GM18858 (cell line): ENCODE measurements around the gene FAM81A.
"Not testable (repeated sequence)": the region's sequence is repeated elsewhere in the genome, so short reads cannot be mapped to it uniquely, and the experiment has no call there.

ENCODE experiments used
- ATAC-seq: cut with Tn5 transposase; IDR thresholded peaks from one replicate; pipeline ENCODE4 v1.9.1; 2021; ENCODE audit not compliant: unreplicated experiment

FAM81A gene

DNA sequence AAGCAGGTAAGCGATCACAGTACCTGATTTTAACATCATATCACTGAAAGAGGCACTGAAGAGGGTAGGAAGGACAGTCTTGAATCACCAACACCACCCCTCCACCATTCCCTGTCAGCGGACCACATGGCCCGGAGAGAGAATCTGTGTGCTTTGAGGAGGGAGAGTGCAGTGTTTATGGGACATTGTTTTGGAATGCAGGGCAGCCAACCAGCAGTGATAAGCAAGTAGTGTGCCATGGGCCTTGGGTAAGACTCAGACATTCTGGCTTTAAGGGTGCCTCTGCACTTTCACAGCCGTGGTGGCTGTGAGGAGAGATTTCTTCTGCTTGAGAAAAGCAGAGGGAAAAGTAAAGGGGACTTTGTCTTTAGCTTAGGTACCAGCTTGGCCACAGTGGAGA, 46.4 kb downstream of the FAM81A start:
- ATAC-seq, result no peak

DNA sequence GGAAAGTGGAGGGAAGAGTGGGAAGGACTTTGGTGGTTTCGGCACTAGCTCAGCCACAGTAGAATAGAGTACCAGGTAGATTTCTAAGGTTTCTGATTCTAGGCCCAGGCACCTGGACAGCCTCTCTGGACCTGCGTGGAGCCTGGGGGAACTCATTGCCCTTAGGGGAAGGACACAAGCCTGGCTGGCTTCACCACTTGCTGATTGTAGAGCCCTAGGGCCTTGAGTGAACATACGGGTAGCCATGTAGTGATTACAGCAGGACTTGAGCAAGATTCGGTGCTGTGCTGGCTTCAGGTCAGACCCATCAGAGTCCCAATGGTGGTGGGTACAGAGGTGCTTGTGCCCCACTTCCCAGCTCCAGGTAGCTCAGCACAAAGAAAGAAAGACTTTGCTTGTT, 47.0 kb downstream of the FAM81A start:
- ATAC-seq, result no peak

DNA sequence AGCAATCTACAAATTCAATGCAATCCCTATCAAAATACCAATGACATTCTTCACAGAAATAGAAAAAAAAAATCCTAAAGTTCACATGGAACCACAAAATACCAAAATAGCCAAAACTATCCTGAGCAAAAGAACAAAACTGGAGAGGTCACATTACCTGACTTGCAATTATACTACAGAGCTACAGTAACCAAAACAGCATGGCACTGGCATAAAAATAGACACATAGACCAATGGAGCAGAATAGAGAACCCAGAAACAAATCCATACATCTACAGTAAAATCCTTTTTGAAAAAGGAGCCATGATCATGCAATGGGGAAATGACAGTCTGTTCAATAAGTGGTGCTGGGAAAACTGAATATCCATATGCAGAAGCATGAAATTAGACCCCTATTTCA, 51.5 kb downstream of the FAM81A start:
- ATAC-seq, result not testable (repeated sequence)

DNA sequence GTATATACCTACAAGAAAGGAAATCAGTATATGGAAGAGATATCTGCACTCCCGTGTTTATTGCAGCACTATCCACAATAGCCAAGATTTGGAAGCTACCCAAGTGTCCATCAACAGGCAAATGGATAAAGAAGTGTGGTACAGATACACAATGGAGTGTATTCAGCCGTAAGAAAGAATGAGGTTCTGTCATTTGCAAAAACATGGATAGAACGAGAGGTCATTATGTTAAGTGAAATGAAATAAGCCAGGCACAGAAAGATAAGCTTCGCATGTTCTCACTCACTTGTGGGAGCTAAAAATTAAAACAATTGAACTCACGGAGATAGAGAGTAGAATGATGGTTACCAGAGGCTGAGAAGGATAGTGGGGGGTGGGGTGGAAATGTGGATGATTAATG, 53.1 kb downstream of the FAM81A start:
- no peak for ATAC-seq

DNA sequence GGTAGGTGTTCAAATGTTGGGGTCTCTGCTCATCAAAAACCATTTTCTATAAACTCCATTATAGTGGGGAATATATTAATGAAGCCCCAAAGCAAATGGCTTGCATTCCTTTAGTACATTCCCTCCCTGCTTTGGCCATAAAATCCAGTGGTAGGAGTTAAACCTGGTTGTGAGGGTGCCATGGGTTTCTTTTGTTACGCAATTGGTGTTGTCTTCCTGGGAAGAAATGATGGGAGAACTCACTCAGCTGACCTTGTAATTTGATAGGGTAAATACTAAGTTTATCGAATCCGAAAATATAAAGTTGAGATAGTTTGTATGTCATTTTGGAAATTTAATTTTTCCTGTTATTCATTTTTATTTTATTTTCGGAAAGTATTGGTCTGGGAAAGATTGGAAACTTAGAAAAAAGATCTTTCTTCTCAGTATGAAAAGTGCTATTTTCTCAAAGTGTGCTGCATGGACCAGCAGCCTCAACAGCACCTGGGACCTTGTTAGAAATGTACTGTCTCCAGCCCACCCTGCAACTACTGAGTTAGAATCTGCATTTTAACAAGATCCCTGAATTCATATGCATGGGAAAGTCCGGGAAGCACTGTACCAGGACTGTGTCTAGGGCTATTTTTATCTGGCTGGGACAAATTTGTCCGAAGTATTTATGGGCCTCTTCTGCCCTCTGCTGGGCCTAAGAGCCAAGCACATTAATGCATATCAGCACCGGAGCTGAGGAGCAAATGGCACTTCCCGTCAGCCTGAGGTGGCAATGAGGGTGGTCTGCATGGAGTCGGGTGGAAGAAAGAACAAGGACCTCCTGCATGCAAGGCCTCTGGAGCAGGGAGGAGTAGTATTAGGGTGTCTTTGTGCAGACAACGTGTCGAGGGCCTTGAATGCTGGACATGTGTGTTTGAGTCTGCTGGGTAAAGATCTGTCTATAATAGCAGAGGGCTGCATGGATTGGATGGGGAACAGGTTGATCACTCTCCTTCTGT, 54.7 kb downstream of the FAM81A start:
- no peak for ATAC-seq

DNA sequence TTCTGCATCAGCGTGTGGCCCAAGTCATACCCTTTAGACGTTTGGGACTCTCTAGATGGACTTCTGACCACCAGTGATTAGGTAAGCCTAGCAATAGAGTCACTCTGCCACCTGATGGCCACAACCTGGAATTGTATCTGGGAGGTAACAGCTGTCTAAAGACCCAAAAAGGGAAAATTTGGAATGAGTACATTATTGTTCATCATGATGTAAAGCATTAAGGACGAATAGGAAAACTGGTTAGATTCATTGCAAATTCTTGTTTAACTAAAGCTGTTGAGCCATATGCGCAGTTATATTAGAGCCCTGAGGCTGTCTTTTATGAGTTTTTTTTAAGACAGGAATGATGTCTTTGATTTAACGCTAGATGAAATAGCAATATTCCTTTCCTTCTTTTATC, 63.6 kb downstream of the FAM81A start:
- ATAC-seq, result peak; percentile 42

DNA sequence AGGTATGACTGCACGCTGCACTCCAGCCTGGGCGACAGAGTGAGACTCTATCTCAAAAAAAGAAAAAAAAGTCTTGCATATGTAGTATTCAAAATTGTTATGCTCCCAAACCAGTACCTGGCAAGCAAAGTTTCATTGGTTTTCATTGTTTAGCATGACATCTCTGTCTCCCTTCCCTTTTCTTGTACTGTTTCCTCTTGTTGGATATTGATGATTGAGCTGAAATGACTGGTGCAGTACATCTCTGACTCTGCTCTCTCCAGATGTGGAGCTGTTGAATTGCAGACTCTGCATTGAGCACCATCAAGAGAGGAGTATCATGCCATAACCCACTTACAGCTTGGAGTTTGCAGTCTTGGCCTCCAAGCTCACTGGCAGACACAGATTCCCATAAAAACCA, 77.2 kb downstream of the FAM81A start:
- no peak for ATAC-seq

DNA sequence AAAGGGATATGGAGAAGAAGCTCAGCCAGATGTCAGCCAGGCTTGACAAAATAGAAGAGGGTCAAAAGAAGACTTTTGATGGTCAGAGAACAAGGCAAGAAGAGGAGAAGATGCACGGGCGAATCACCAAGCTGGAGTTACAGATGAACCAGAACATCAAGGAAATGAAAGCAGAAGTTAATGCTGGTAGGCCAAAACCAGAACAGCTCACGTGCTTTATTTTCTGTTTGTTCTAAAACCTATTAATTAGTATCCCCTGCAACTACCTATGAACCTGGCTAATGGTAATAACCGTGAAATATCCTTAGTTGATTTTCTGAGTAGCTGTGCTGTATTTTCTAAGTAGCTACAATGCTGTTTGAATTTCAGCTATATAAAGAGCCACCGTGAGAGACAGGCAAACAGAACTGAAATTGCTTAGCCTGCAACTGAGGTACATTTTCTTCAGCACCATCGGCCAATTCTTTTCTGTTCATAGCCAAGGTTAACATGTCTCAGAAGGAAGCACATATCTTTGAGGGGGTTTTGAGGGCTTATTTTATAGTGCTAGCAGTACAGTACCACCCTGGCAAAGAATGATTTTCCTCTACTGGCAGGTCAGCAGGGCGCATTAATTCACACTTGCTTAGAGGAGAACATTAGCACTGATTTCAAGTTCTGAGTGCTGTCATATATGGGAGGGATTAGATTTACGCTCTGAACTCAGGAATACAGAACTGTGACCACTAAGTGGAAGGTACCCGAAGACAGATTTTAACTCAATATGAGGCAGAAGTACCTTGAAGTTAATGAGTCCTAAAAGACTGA, 78.9 kb downstream of the FAM81A start:
- peak; percentile 40 for ATAC-seq

DNA sequence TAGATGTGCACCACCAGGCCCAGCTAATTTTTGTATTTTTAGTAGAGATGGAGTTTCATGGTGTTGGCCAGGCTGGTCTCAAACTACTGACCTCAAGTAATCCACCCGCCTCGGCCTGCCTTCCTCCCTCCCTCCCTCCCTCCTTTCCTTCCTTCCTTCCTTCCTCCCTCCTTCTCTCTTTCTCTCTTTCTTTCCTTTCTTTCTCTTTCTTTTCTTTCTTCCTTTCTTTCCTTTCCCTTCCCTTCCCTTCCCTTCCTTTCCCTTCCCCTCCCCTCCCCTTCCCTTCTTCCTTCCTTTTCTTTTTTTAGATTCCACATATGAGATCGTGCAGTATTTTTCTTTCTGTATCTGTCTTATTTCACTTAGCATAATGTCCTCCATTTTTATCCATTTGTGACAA, 81.3 kb downstream of the FAM81A start:
- ATAC-seq, result no peak

DNA sequence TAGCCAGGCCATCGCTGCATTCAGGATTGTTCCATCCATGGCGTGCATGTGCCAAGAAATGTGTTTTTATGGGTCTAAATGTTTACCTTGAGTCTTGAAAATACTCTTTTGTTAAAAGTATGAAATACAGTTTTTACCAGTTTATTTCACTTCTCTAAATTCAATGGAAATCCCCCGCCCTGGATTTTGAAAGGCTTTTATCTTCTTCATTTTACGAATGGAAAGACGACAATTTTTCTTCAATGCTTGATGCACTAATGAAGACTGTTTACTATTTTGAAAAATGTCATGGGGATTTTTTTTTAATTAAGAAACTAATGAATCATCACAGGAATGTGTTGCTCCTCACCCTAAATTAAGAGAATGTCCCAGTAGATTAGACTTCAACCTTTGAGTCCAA, 83.5 kb downstream of the FAM81A start:
- ATAC-seq, result no peak

DNA sequence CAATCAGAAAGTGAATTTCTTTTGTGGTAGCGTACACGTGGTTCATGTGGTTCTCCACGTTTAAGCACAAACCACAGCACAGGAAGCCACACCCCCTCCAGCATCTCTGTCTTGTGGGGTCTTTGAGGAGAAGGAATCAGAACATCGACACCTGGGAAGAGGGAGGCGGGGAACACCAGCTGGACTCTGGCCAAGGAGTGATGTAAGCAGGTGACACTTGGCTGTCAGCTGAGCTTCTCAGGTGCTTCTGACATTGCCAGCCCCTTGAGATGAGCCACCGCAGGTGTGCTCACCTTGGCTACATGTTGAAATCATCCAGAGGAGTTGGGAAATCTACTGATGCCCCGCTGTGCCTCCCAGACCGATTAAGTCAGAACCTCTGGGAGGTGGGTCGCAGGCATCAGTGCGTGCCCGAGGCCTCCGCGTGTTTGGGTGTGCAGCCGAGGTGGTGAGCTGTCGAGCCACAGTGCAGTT, 85.0 kb downstream of the FAM81A start:
- ATAC-seq, result no peak

DNA sequence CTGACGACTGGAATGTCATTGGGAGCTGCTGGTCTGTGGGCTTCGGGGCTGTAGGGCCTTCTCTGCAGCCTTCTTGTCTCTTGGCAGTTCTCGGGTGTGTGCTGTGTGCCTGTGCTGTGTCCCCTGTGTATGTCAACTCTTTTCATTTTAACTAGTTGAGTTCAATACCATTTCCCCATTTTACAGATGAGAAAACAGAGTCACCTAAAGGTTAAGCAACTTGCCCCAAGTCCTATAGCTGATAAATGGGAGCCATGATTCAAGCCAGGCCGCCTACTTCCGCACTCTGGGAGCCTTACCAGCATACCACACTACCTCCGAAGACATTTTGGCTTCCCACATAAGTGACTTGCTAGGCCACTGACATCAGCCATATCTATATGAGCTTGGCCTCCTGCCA, 85.7 kb downstream of the FAM81A start:
- ATAC-seq, result no peak

DNA sequence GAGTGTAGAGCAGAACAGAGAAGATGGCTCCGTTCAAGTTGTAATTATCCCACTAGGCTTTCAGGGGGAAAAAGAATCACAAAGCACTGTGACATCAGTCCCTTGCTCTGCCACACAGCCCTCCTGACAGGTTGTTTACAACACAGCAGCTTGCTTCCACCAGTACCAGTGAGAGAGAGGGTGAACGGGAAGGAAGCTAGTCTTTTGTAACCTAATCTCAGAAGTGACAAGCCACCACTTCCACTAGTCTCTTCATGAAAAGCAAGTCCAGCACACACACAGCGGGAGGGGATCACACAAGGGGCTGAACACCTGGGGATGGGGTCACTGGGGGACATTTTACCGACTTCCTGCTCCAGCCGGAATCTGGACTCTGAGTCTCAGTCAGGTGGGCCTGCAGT, 86.3 kb downstream of the FAM81A start:
- ATAC-seq, result no peak

DNA sequence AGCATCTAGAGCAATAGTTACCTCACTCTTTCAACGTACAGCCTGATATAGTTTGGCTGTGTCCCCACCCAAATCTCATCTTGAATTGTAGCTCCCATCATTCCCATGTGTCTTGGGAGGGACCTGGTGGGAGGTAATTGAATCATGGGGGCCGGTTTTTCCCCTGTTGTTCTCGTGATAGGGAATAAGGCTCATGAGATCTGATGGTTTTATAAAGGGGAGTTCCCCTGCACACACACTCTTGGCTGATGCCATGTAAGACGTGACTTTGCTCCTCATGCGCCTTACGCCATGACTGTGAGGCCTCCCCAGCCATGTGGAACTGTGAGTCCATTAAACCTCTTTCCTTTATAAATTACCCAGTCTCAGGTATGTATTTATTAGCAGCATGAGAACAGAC, 88.5 kb downstream of the FAM81A start:
- not testable (repeated sequence) for ATAC-seq

DNA sequence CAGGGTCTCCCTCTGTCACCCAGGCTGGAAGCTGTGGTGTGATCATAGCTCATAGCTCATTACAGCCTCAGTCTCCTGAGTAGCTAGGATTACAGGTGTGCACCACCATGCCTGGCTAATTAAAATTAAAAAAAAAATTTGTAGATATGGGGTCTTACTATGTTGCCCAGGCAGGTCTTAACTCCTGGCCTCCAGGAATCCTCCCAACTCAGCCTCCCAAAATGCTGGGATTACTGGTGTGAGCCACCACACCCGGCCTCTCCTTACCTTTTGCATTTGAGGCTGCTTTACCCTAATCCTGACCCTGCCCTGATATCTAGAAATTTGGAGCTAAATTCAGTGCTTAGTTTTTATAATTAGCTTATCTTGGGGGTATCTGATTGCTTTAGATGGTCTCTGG, 90.4 kb downstream of the FAM81A start:
- no peak for ATAC-seq

DNA sequence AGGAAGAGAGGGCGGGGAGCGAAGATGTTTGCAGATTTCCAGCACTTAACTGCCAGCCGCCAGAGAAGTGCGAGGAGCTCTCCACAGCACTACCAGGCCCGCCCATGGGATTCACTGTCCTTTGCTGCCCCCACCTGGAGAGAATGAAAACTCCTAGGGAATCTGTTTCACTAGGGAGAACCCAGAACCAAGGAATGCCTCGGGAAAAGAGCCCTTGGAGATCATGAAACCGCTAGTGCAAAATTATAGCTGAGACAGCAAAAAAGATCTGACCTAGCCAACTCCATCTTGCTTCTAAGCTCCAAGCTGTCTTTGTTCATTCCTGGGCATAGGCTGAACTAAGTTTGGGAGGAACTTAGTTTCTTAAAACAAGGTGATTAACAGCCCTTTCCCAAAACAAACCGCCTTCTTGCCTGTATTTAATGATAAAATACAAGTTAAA, 91.0 kb downstream of the FAM81A start:
- ATAC-seq, result no peak

DNA sequence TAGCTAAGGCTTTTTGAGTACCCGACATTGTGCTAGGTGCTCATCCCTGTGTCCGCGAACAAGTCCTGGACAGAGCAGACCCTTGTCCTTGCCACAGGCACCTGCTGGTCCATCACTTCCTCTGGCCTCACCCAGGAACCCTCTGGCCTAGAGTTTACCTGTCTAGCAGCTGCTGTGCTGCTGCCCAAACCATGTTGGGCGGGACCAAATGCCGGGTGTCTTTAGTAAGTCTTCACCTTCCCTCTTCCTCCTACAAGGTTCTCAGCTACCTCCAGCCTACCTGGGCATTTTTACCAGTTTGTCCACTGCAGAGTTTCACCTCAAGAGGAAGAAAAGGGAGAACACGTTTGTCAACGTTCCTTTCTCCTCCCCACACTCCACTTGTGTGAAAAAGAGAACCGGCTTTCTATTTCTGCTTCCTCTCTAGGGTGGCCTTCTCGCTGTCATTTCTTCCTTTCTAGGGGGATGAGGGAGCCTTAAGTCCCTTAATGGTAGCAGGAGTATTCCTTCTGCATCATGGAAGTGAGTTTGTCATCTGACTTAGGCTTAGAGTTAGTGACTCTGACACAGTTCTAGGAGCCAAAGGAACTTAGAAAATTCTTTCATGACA, 93.2 kb downstream of the FAM81A start:
- no peak for ATAC-seq

DNA sequence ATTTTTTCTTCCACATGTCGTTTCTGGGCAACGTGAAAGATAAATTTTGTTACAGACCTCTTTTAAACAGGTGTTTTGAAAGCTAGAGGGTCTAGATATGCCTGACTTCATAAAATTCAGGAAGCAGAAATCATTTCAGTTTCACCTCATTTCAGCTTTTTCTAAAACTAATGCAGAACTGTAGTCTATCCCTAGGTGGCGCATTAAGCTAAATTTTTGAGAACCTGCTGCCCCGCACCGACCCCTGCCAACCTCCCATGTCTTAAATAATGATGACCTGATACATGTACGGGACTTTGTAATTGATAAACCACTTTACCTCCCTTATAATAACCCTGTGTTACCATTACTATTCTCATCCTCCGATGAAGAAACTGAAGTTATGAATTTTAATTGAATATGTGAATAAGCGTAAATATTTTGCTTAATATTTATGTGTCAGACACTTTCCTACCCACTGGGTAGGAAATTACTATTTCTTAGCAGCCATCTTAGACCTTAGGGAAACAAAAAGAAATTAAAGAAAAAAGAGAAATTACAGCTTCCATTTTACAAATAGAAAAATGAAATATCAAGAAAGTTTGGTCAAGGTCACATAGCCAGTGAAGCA, 94.9 kb downstream of the FAM81A start:
- ATAC-seq, result no peak

DNA sequence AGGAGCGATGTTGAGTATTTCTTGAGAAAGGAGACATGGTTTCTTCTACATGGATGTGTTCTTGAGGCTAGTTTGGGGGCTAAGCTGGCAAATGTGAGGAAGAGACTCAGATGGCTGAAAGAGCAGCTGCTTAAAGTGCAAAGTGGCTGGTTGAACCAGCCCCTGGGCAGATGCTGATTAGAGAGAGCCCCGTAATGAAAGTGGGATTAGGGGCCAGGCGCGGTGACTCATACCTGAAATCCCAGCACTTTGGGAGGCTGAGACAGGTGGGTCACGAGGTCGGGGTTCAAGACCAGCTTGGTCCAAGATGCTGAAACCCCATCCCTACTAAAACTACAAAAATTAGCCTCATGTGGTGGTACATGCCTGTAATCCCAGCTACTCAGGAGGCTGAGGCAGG, 98.6 kb downstream of the FAM81A start:
- ATAC-seq, result no peak

DNA sequence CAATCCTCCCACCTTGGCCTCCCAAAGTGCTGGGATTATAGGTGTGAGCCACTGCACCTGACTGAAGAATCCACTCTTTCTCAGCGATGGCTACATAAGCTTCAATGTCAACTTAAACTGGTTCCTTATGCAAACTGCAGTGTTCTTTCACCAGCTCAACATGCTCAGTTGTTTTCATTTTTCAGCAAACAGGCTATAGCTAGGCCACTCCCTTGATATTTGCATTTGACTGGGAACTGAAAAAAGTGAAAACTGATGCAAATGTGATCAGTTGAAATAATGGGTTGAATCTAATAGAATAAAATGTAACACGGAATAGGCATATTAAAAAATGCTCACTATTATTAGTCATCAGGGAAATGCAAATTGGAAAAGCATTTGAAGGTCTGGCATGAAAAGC, 99.4 kb downstream of the FAM81A start:
- no peak for ATAC-seq

DNA sequence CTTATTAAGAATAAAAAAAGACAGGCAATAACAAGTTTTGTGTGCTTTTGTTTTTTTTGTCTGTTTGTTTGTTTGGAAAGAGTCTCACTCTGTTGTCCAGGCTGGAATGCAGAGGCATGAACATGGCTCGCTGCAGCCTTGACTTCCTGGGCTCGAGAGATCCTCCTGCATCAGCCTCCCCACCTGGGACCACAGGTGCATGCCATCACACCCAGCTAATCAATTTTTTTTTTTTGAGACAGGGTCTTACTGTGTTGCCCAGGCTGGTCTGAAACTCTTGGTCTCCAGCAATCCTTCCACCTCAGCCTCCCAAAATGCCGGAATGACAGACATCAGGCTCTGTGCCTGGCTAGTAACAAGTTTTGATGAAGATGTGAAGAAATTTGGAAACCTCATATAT, 100.5 kb downstream of the FAM81A start:
- ATAC-seq, result no peak
